IMR-90 (cell line): ENCODE results near the gene ME3. TPM values are rescaled to one million over a fixed set of nuclear protein-coding genes. Genes with fewer than 3 reads are reported as not detected.
A peak's percentile ranks its signal among the peaks of the same experiment; 100 is the strongest.

Experiments used
- ATAC-seq: fragments of 200-7000 bp; cut with Tn5 transposase; 2 replicates; pipeline ENCODE4 v1.9.1; 2020; ENCODE audit warnings: low read depth, mild to moderate bottlenecking, moderate library complexity
- BruUV-seq: library from RNA; stranded (reverse); fragments of 400-500 nt; replicated peaks from 2 replicates; lab custom pipeline; 2021; lab: Mats Ljungman, UMichigan
- CTCF ChIA-PET: fragments of 300-600 bp; formaldehyde crosslinking; extraction: SDS; loops from one replicate; lab custom pipeline; 2021; ENCODE audit warnings: antibody characterized with exemption; lab: Yijun Ruan, JAX
- POLR2A ChIA-PET: fragments of 300-600 bp; sonication (Branson Sonifier 250); formaldehyde crosslinking; loops from one replicate; lab custom pipeline; 2022; ENCODE audit warnings: antibody characterized with exemption; ENCODE audit not compliant: unreplicated experiment; lab: Charles Lee
- DNase-seq: peaks from one replicate; pipeline ENCODE4 v3.0.0; 2013
- H2AFZ ChIP-seq: replicated peaks from 2 replicates; pipeline ENCODE3; 2013; ENCODE audit warnings: low read length, mild to moderate bottlenecking; ENCODE audit not compliant: poor library complexity
- H2AK5ac ChIP-seq: 2 replicates; pipeline ENCODE4 v1.6.1; 2013; ENCODE audit warnings: low read depth, low read length, inconsistent platforms
- H2AK9ac ChIP-seq: replicated peaks from 2 replicates; pipeline ENCODE3; 2013; ENCODE audit warnings: mild to moderate bottlenecking, low read depth, low read length, moderate library complexity; ENCODE audit not compliant: poor library complexity
- H2BK120ac ChIP-seq: 2 replicates; pipeline ENCODE4 v1.6.1; 2013; ENCODE audit warnings: low read depth, low read length, inconsistent platforms
- H2BK15ac ChIP-seq: 3 replicates; pipeline ENCODE4 v1.6.1; 2013; ENCODE audit warnings: low read depth, low read length, inconsistent platforms
- H2BK20ac ChIP-seq: 2 replicates; pipeline ENCODE4 v1.6.1; 2013; ENCODE audit warnings: low read depth, mild to moderate bottlenecking, inconsistent platforms, low read length, moderate library complexity
- H2BK5ac ChIP-seq: 2 replicates; pipeline ENCODE4 v1.6.1; 2013; ENCODE audit warnings: mild to moderate bottlenecking, low read depth, low read length, inconsistent platforms; ENCODE audit not compliant: poor library complexity, severe bottlenecking
- H3K14ac ChIP-seq: replicated peaks from 2 replicates; pipeline ENCODE4 v1.6.1; 2013; ENCODE audit warnings: low read depth, low read length, inconsistent platforms
- H3K18ac ChIP-seq: 2 replicates; pipeline ENCODE4 v1.6.1; 2013; ENCODE audit warnings: low read depth, low read length, control low read depth
- H3K23ac ChIP-seq: 2 replicates; pipeline ENCODE4 v1.6.1; 2013; ENCODE audit warnings: low read depth, low read length, inconsistent platforms
- H3K27ac ChIP-seq: 2 replicates; pipeline ENCODE4 v1.5.1; 2013; ENCODE audit warnings: mild to moderate bottlenecking, control low read depth, low read length; ENCODE audit not compliant: insufficient read depth
- H3K27me3 ChIP-seq: 2 replicates; pipeline ENCODE4 v1.6.1; 2013; ENCODE audit warnings: low read length; ENCODE audit not compliant: control insufficient read depth, insufficient read depth
- H3K36me3 ChIP-seq: 2 replicates; pipeline ENCODE4 v1.6.1; 2013; ENCODE audit warnings: low read length, mixed read lengths; ENCODE audit not compliant: control insufficient read depth, insufficient read depth
- H3K4ac ChIP-seq: 2 replicates; pipeline ENCODE4 v1.6.1; 2013; ENCODE audit warnings: low read depth, low read length, inconsistent platforms
- H3K4me1 ChIP-seq: 2 replicates; pipeline ENCODE4 v1.6.1; 2013; ENCODE audit warnings: low read length, mixed read lengths; ENCODE audit not compliant: control insufficient read depth, insufficient read depth
- H3K4me2 ChIP-seq: 2 replicates; pipeline ENCODE4 v1.6.1; 2013; ENCODE audit warnings: low read depth, mild to moderate bottlenecking, control low read depth, low read length, moderate library complexity
- H3K4me3 ChIP-seq: 2 replicates; pipeline ENCODE4 v1.5.1; 2013; ENCODE audit warnings: low read depth, mild to moderate bottlenecking, control low read depth, low read length, moderate library complexity; ENCODE audit not compliant: insufficient read depth
- H3K56ac ChIP-seq: 2 replicates; pipeline ENCODE4 v1.6.1; 2013; ENCODE audit warnings: low read length, inconsistent platforms; ENCODE audit not compliant: insufficient read depth; ENCODE audit errors: extremely low read depth
- H3K79me1 ChIP-seq, 2 experiments: 2 replicates each; pipeline ENCODE4 v1.6.1; 2013; ENCODE audit warnings: low read length in 2 of 2, inconsistent platforms in 1 of 2, low read depth in 1 of 2
- H3K9ac ChIP-seq: 2 replicates; pipeline ENCODE4 v1.6.1; 2013; ENCODE audit warnings: low read depth, low read length, control low read depth
- H3K9me1 ChIP-seq: 2 replicates; pipeline ENCODE4 v1.6.1; 2013; ENCODE audit warnings: low read length, inconsistent platforms; ENCODE audit not compliant: insufficient read depth
- H3K9me3 ChIP-seq: 2 replicates; pipeline ENCODE4 v1.6.1; 2013; ENCODE audit warnings: low read length; ENCODE audit not compliant: control insufficient read depth, insufficient read depth
- H4K20me1 ChIP-seq: 2 replicates; pipeline ENCODE4 v1.6.1; 2013; ENCODE audit warnings: low read length, inconsistent platforms; ENCODE audit not compliant: insufficient read depth
- H4K5ac ChIP-seq: 2 replicates; pipeline ENCODE4 v1.6.1; 2013; ENCODE audit warnings: mild to moderate bottlenecking, low read depth, low read length, control low read depth
- H4K8ac ChIP-seq, 2 experiments: 2 replicates each; pipeline ENCODE4 v1.6.1; 2013; ENCODE audit warnings: low read depth in 2 of 2, low read length in 2 of 2, control low read depth in 1 of 2, inconsistent platforms in 1 of 2
- H4K91ac ChIP-seq: 2 replicates; pipeline ENCODE4 v1.6.1; 2013; ENCODE audit warnings: low read depth, low read length, inconsistent platforms; ENCODE audit not compliant: insufficient read depth
- CEBPB ChIP-seq: IDR thresholded peaks from 2 replicates; pipeline ENCODE4 v1.6.1; 2012; ENCODE audit warnings: low read depth, low read length, improper control_type of control experiment
- MAFK ChIP-seq: IDR thresholded peaks from 2 replicates; pipeline ENCODE4 v1.6.1; 2012; ENCODE audit warnings: low read depth, low read length, improper control_type of control experiment
- MXI1 ChIP-seq: IDR thresholded peaks from 2 replicates; pipeline ENCODE4 v1.6.1; 2012; ENCODE audit warnings: low read depth, mild to moderate bottlenecking, low read length, moderate library complexity, borderline replicate concordance
- NFE2L2 ChIP-seq: fragments of 150-350 bp; IDR thresholded peaks from 2 replicates; pipeline ENCODE4 v1.6.1; 2016; ENCODE audit warnings: low read depth, mild to moderate bottlenecking, low read length
- POLR2A ChIP-seq: IDR thresholded peaks from 2 replicates; pipeline ENCODE4 v1.6.1; 2012; ENCODE audit warnings: mild to moderate bottlenecking, low read depth, low read length
- RCOR1 ChIP-seq: IDR thresholded peaks from 2 replicates; pipeline ENCODE4 v1.6.1; 2012; ENCODE audit warnings: mild to moderate bottlenecking, low read length, improper control_type of control experiment; ENCODE audit not compliant: insufficient replicate concordance
- SMC3 ChIP-seq: fragments of 150-350 bp; IDR thresholded peaks from 2 replicates; pipeline ENCODE4 v1.6.1; 2016; ENCODE audit warnings: low read depth, mild to moderate bottlenecking, antibody characterized with exemption, low read length, moderate library complexity
- WGBS, 2 experiments: methylation state at CpG; one replicate each; pipeline versions ENCODE4 v1.1.5 to v1.1.7; 2013; ENCODE audit warnings: missing lambda C conversion rate in 2 of 2; ENCODE audit not compliant: insufficient read length in 1 of 2; ENCODE audit errors: extremely low coverage in 2 of 2; 5-methylcytosine and 5-hydroxymethylcytosine counted together
- dilution Hi-C: fragments of 300-500 bp; cut with HindIII; formaldehyde crosslinking; loops from one replicate; pipeline ENCODE4 v1.14.3; 2018; ENCODE audit warnings: low sequenced_read_pairs; ENCODE audit not compliant: unreplicated experiment
- in situ Hi-C: fragments of 300-500 bp; cut with MboI; formaldehyde crosslinking; loops from 3 replicates; pipeline ENCODE4 v1.14.3; 2019; ENCODE audit warnings: low sequenced_read_pairs, inconsistent platforms, mixed read lengths
- intact Hi-C: fragments of 100-400 bp; cut with micrococcal nuclease; formaldehyde crosslinking; loops from 2 replicates; pipeline ENCODE4 v1.10.0; 2022
- polyA plus RNA-seq, 3 experiments: library from polyadenylated mRNA; depleted of rRNA; stranded (reverse); fragments of >200 nt; gene quantifications; 2 replicates each; pipeline ENCODE4 v1.2.3, GENCODE V29; 2012; ENCODE audit warnings: low replicate concordance in 1 of 3
- total RNA-seq: library from RNA; depleted of rRNA; stranded (reverse); fragments of >200 nt; gene quantifications from 2 replicates; pipeline ENCODE4 v1.2.3, GENCODE V29; 2012

ME3 gene
- total and polyA plus RNA-seq, 2 of the 4 experiments (the other 2 are of a cell fraction) = 7.8 to 9.0 TPM

DNA sequence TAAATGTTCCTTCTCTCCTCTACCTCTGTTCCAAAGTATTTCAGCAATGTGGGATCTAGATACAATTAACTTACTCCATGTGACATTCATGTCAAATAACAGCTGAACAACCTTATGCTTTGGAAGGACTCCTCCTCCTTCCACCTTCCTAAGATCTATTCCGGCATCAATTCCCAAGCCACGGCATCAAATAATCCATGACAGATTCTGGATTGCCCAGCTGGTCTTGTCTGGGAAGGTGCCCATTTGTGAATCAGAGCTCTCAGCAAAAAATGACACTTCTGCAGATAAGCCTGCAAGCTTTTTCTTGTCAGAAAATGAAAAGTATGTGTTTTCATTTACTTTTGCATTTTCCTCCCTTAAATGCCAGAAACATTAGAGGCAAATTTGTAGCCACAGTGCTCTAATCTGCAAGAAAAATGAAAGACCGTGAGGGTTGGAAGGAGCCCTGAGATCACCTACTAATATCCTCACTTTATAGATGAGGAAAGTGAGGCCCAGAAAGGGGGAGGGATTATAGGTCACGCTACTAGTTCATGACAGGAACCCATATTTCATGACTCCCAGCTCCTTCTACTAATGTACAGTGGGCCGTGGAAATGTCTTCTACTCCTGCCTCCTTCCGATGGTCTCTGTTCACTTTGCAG is 124.0 kb downstream of the ME3 start:
- Histone ChIP-seq H3K4me1 (peaks cover 21% of the 10 kb centered on the region), H3K14ac (peak overlapping the region; percentile 14; the same call in 1 of the 2 replicates), H3K9me3 (no peaks in the 10 kb centered on the region), H2AK5ac (peak overlapping the region; percentile 87; the same call in 1 of the 2 replicates), H2BK20ac (peak overlapping the region; percentile 81; the same call in 1 of the 2 replicates), H2AFZ (no peak overlapping the region), H3K4ac (peak overlapping the region; percentile 43; the same call in 1 of the 2 replicates), H3K27ac (peak overlapping the region; percentile 45; the same call in 1 of the 2 replicates), H4K8ac (peak overlapping the region in 1 of 2 experiments; percentile 38; a peak in 1 of 4 replicates), H2BK15ac (peak overlapping the region; percentile 63; the same call in 2 of the 3 replicates), H3K27me3 (no peaks in the 10 kb centered on the region), H4K91ac (peak overlapping the region; percentile 3; the same call in 1 of the 2 replicates), H3K9ac (no peak overlapping the region), H3K36me3 (no peaks in the 10 kb centered on the region), H2AK9ac (peak overlapping the region; percentile 3), H4K20me1 (no peaks in the 10 kb centered on the region), H2BK5ac (peak overlapping the region; percentile 69), H3K18ac (peak overlapping the region; percentile 88; the same call in 1 of the 2 replicates), H3K4me3 (no peak overlapping the region), H2BK120ac (peak overlapping the region; percentile 29), H3K9me1 (peaks cover 22% of the 10 kb centered on the region), H3K79me1 (no peaks in the 10 kb centered on the region; a peak in 1 of 4 replicates), H3K23ac (peak overlapping the region; percentile 21), H3K4me2 (peak overlapping the region; percentile 80), H3K56ac (no peak overlapping the region), H4K5ac (peak overlapping the region; percentile 83; the same call in 1 of the 2 replicates)
- TF ChIP-seq SMC3 (no peak), NFE2L2 (no peak), RCOR1 (no peak), POLR2A (no peak), MXI1 (no peak), MAFK (peak; percentile 32; the same call in 1 of the 2 replicates), CEBPB (no peak)
- in situ Hi-C loops = no loop called here
- WGBS, 2 experiments = 100% methylated on average over 1 of the region's 6 CpGs; no CpG with 5 or more reads in 1 of the 2 experiments
- no TSS peak for BruUV-seq
- ChIA-PET CTCF (interaction anchor here (1.0 to 1.3 kb wide), 2 partner anchors 11 to 53 kb away, joined by 3 read pairs; no protein-coding TSS in a partner anchor), POLR2A (no interaction called here)
- DNase-seq (peak; percentile 80), ATAC-seq (peak; percentile 59)
- intact Hi-C loops = no loop called here
- dilution Hi-C loops = no loop called here
